ENCODE data around the gene SLC26A1. TPM values are rescaled to one million over a fixed set of nuclear protein-coding genes. Genes with fewer than 3 reads are reported as not detected.

SLC26A1 gene
- total and polyA plus RNA-seq, 9 donors: 0.58 to 5.3 (median 3.2) TPM

- Histone ChIP-seq H3K36me3 (ENCODE audit: control insufficient read depth, insufficient read depth, low read length) (no peaks in the 10 kb centered on the region), H3K4me3 (ENCODE audit: low read length) (no peak overlapping the region), H3K27me3 (ENCODE audit: control insufficient read depth, insufficient read depth, low read length) (peaks cover 69% of the 10 kb centered on the region), H3K4me1 (ENCODE audit: control insufficient read depth, insufficient read depth, low read length) (peaks cover 14% of the 10 kb centered on the region), H3K9me3 (replicated peaks; ENCODE audit: control insufficient read depth, low read depth, low read length) (no peaks in the 10 kb centered on the region), H3K27ac (ENCODE audit: low read length) (no peak overlapping the region)
- 45% methylated on average over 11 of the region's 12 CpGs for WGBS (ENCODE audit: insufficient coverage)
- no peak for DNase-seq
These were observed 5.0 kb upstream of the SLC26A1 start for GRCh38 chr4:998096-998691.

- Histone ChIP-seq H3K27ac (ENCODE audit: low read length) (no peak overlapping the region), H3K9me3 (replicated peaks; ENCODE audit: control insufficient read depth, low read depth, low read length) (no peaks in the 10 kb centered on the region), H3K4me3 (ENCODE audit: low read length) (peak overlapping the region; percentile 15), H3K27me3 (ENCODE audit: control insufficient read depth, insufficient read depth, low read length) (peaks cover 66% of the 10 kb centered on the region), H3K4me1 (ENCODE audit: control insufficient read depth, insufficient read depth, low read length) (peaks cover 15% of the 10 kb centered on the region), H3K36me3 (ENCODE audit: control insufficient read depth, insufficient read depth, low read length) (no peaks in the 10 kb centered on the region)
- no peak for DNase-seq
- 2% methylated on average over 65 of the region's 68 CpGs for WGBS (ENCODE audit: insufficient coverage)
These were observed 4.3 kb upstream of the SLC26A1 start for GRCh38 chr4:997375-998071.

- Histone ChIP-seq H3K9me3 (replicated peaks; ENCODE audit: control insufficient read depth, low read depth, low read length) (no peaks in the 10 kb centered on the region), H3K4me3 (ENCODE audit: low read length) (no peak overlapping the region), H3K4me1 (ENCODE audit: control insufficient read depth, insufficient read depth, low read length) (peaks cover 18% of the 10 kb centered on the region), H3K27me3 (ENCODE audit: control insufficient read depth, insufficient read depth, low read length) (peaks cover 60% of the 10 kb centered on the region), H3K36me3 (ENCODE audit: control insufficient read depth, insufficient read depth, low read length) (no peaks in the 10 kb centered on the region), H3K27ac (ENCODE audit: low read length) (no peak overlapping the region)
- 0% methylated on average over 11 of the region's 25 CpGs for WGBS (ENCODE audit: insufficient coverage)
- DNase-seq: no peak
These were observed 3.8 kb upstream of the SLC26A1 start for GRCh38 chr4:996997-997374.

- no peak overlapping the region for H3K27ac ChIP-seq (ENCODE audit: low read length)
- no peaks in the 10 kb centered on the region for H3K9me3 ChIP-seq (replicated peaks; ENCODE audit: control insufficient read depth, low read depth, low read length)
- peaks cover 18% of the 10 kb centered on the region for H3K4me1 ChIP-seq (ENCODE audit: control insufficient read depth, insufficient read depth, low read length)
- WGBS (ENCODE audit: insufficient coverage): 52% methylated on average over 6 of the region's 15 CpGs
- DNase-seq: no peak
- peaks cover 1% of the 10 kb centered on the region for H3K36me3 ChIP-seq (ENCODE audit: control insufficient read depth, insufficient read depth, low read length)
- H3K27me3 ChIP-seq (ENCODE audit: control insufficient read depth, insufficient read depth, low read length): peaks cover 54% of the 10 kb centered on the region
- no peak overlapping the region for H3K4me3 ChIP-seq (ENCODE audit: low read length)
These were observed 3.1 kb upstream of the SLC26A1 start for GRCh38 chr4:996030-996996.

- Histone ChIP-seq H3K4me1 (ENCODE audit: control insufficient read depth, insufficient read depth, low read length) (peaks cover 18% of the 10 kb centered on the region), H3K36me3 (ENCODE audit: control insufficient read depth, insufficient read depth, low read length) (peaks cover 5% of the 10 kb centered on the region), H3K27ac (ENCODE audit: low read length) (no peak overlapping the region), H3K4me3 (ENCODE audit: low read length) (no peak overlapping the region), H3K9me3 (replicated peaks; ENCODE audit: control insufficient read depth, low read depth, low read length) (no peaks in the 10 kb centered on the region), H3K27me3 (ENCODE audit: control insufficient read depth, insufficient read depth, low read length) (peaks cover 45% of the 10 kb centered on the region)
- 79% methylated on average over 13 of the region's 23 CpGs for WGBS (ENCODE audit: insufficient coverage)
- no peak for DNase-seq
These were observed 2.3 kb upstream of the SLC26A1 start for GRCh38 chr4:995311-996026.

- Histone ChIP-seq H3K4me1 (ENCODE audit: control insufficient read depth, insufficient read depth, low read length) (peaks cover 14% of the 10 kb centered on the region), H3K9me3 (replicated peaks; ENCODE audit: control insufficient read depth, low read depth, low read length) (no peaks in the 10 kb centered on the region), H3K27me3 (ENCODE audit: control insufficient read depth, insufficient read depth, low read length) (peaks cover 19% of the 10 kb centered on the region), H3K4me3 (ENCODE audit: low read length) (no peak overlapping the region), H3K27ac (ENCODE audit: low read length) (no peak overlapping the region), H3K36me3 (ENCODE audit: control insufficient read depth, insufficient read depth, low read length) (peaks cover 10% of the 10 kb centered on the region)
- no peak for DNase-seq
- 39% methylated on average over 21 of the region's 25 CpGs for whole genome bisulfite sequencing (ENCODE audit: insufficient coverage)
These were observed 700 bp downstream of the SLC26A1 start for GRCh38 chr4:992297-993110.

GRCh38 chr4:991451-992296 lies 1.5 kb downstream of the SLC26A1 start:
- Histone ChIP-seq H3K4me1 (ENCODE audit: control insufficient read depth, insufficient read depth, low read length) (peaks cover 17% of the 10 kb centered on the region), H3K27me3 (ENCODE audit: control insufficient read depth, insufficient read depth, low read length) (peaks cover 14% of the 10 kb centered on the region), H3K4me3 (ENCODE audit: low read length) (no peak overlapping the region), H3K9me3 (replicated peaks; ENCODE audit: control insufficient read depth, low read depth, low read length) (no peaks in the 10 kb centered on the region), H3K36me3 (ENCODE audit: control insufficient read depth, insufficient read depth, low read length) (peaks cover 10% of the 10 kb centered on the region), H3K27ac (ENCODE audit: low read length) (no peak overlapping the region)
- DNase-seq: no peak
- 89% methylated on average over 50 of the region's 50 CpGs for WGBS (ENCODE audit: insufficient coverage)

GRCh38 chr4:990746-991367 lies 2.3 kb downstream of the SLC26A1 start:
- no peak overlapping the region for H3K4me3 ChIP-seq (ENCODE audit: low read length)
- H3K4me1 ChIP-seq (ENCODE audit: control insufficient read depth, insufficient read depth, low read length): peaks cover 18% of the 10 kb centered on the region
- no peak overlapping the region for H3K27ac ChIP-seq (ENCODE audit: low read length)
- peaks cover 6% of the 10 kb centered on the region for H3K27me3 ChIP-seq (ENCODE audit: control insufficient read depth, insufficient read depth, low read length)
- no peak for DNase-seq
- no peaks in the 10 kb centered on the region for H3K9me3 ChIP-seq (replicated peaks; ENCODE audit: control insufficient read depth, low read depth, low read length)
- H3K36me3 ChIP-seq (ENCODE audit: control insufficient read depth, insufficient read depth, low read length): peaks cover 10% of the 10 kb centered on the region
- WGBS (ENCODE audit: insufficient coverage): 90% methylated on average over 24 of the region's 26 CpGs

Data from muscle of leg (tissue), 11 donors.